A549 (cell line): Measurements from ENCODE around the gene SLC41A1. TPM values are rescaled to one million over a fixed set of nuclear protein-coding genes. Genes with fewer than 3 reads are reported as not detected.
A peak's percentile ranks its signal among the peaks of the same experiment; 100 is the strongest.

Source experiments
- ATAC-seq, 2 experiments: fragments of 200-7000 bp in 1 of 2; fragments of >200 bp in 1 of 2; cut with Nextera tagmentation in 1 of 2; cut with Tn5 transposase in 1 of 2; 3 replicates each; pipeline versions ENCODE4 v1.8.0 to v1.9.1; 2018 to 2020; ENCODE audit warnings: mild to moderate bottlenecking in 1 of 2, moderate library complexity in 1 of 2
- CTCF ChIA-PET: fragments of 300-600 bp; sonication (Branson Sonifier 250); formaldehyde crosslinking; extraction: SDS; loops from one replicate; lab custom pipeline; 2021; ENCODE audit warnings: antibody characterized with exemption, inconsistent platforms; lab: Yijun Ruan, JAX
- POLR2A ChIA-PET: fragments of 350-600 bp; formaldehyde crosslinking; extraction: SDS; loops from one replicate; lab custom pipeline; 2021; ENCODE audit warnings: antibody characterized with exemption, inconsistent platforms; lab: Yijun Ruan, JAX
- DNase-seq, 2 experiments: peaks; one replicate each; pipeline versions ENCODE4 v3.0.0 to v3.0.0-alpha.2; 2011 to 2016; ENCODE audit warnings: low read depth in 1 of 2, low spot score in 1 of 2
- FAIRE-seq: peaks from 2 replicates; lab custom pipeline; 2011; peaks lifted over from hg19 to GRCh38; lab: Jason Lieb, UNC
- H3K27ac ChIP-seq, 2 experiments: fragments of >200 bp; sonication (Bioruptor Twin); formaldehyde crosslinking; 3 replicates each; pipeline ENCODE4 v1.5.1; 2016 to 2017
- H3K4me1 ChIP-seq: fragments of >200 bp; sonication (Bioruptor Twin); formaldehyde crosslinking; 3 replicates; pipeline ENCODE4 v1.6.1; 2016
- H3K4me2 ChIP-seq: fragments of >200 bp; sonication (Bioruptor Twin); formaldehyde crosslinking; 3 replicates; pipeline ENCODE4 v1.6.1; 2016
- H3K4me3 ChIP-seq: fragments of >200 bp; sonication (Bioruptor Twin); formaldehyde crosslinking; 3 replicates; pipeline ENCODE4 v1.5.1; 2016
- H3K9me3 ChIP-seq: fragments of >200 bp; sonication (Bioruptor Twin); formaldehyde crosslinking; 3 replicates; pipeline ENCODE4 v1.6.1; 2016
- ATOH8 ChIP-seq: fragments of 250-450 bp; sonication (Bioruptor Pico); IDR thresholded peaks from 2 replicates; pipeline ENCODE4 v1.5.0; 2020; ENCODE audit warnings: low read depth, mild to moderate bottlenecking, moderate library complexity
- CHD4 ChIP-seq: fragments of 200-600 bp; sonication (generic); IDR thresholded peaks from 2 replicates; pipeline ENCODE4 v1.6.1; 2016; ENCODE audit warnings: antibody characterized with exemption, mild to moderate bottlenecking, borderline replicate concordance
- CTCF ChIP-seq: fragments of >200 bp; sonication (Bioruptor Twin); formaldehyde crosslinking; IDR thresholded peaks from 3 replicates; pipeline ENCODE4 v1.5.1; 2016
- E2F6 ChIP-seq: IDR thresholded peaks from 2 replicates; pipeline ENCODE4 v1.6.1; 2012; ENCODE audit warnings: low read depth, borderline replicate concordance
- EHMT2 ChIP-seq: fragments of 200-600 bp; sonication (generic); IDR thresholded peaks from 2 replicates; pipeline ENCODE4 v1.6.1; 2016; ENCODE audit warnings: antibody characterized with exemption, low read depth, mild to moderate bottlenecking, moderate library complexity
- FOSB ChIP-seq: fragments of 250-450 bp; sonication (Bioruptor Pico); IDR thresholded peaks from 2 replicates; pipeline ENCODE4 v1.5.0; 2020; ENCODE audit warnings: mild to moderate bottlenecking, moderate library complexity
- HDAC2 ChIP-seq: fragments of 200-600 bp; sonication (generic); IDR thresholded peaks from 2 replicates; pipeline ENCODE4 v1.6.1; 2016
- HOXA7 ChIP-seq: fragments of 250-450 bp; sonication (Bioruptor Pico); IDR thresholded peaks from 2 replicates; pipeline ENCODE4 v1.5.0; 2020; ENCODE audit warnings: mild to moderate bottlenecking, moderate library complexity
- HOXB5 ChIP-seq: fragments of 250-450 bp; sonication (Bioruptor Pico); IDR thresholded peaks from 2 replicates; pipeline ENCODE4 v1.5.0; 2020; ENCODE audit warnings: mild to moderate bottlenecking, moderate library complexity
- JUN ChIP-seq, 2 experiments: fragments of >200 bp; sonication (Bioruptor Twin); formaldehyde crosslinking; IDR thresholded peaks; 2 replicates in 1 of 2; 3 replicates in 1 of 2; pipeline ENCODE4 v1.6.1; 2016 to 2017
- MAFK ChIP-seq: fragments of 450-650 bp; IDR thresholded peaks from 2 replicates; pipeline ENCODE4 v1.6.1; 2014; ENCODE audit not compliant: partially characterized antibody
- MYC ChIP-seq: IDR thresholded peaks from 2 replicates; pipeline ENCODE4 v1.6.1; 2012; ENCODE audit warnings: mild to moderate bottlenecking, inconsistent platforms, low read length, improper control_type of control experiment, borderline replicate concordance
- NFE2L2 ChIP-seq: fragments of 150-350 bp; conservative IDR thresholded peaks from 2 replicates; pipeline ENCODE4 v1.6.1; 2014; ENCODE audit warnings: low read length
- NPAS2 ChIP-seq: fragments of 250-450 bp; sonication (Bioruptor Pico); IDR thresholded peaks from 2 replicates; pipeline ENCODE4 v1.8.0; 2022; ENCODE audit warnings: mild to moderate bottlenecking, moderate library complexity, borderline replicate concordance
- PHF8 ChIP-seq: fragments of 200-600 bp; sonication (generic); IDR thresholded peaks from 2 replicates; pipeline ENCODE4 v1.6.1; 2016; ENCODE audit warnings: low read depth, mild to moderate bottlenecking, antibody characterized with exemption, moderate library complexity, borderline replicate concordance
- POLR2A ChIP-seq: IDR thresholded peaks from 2 replicates; pipeline ENCODE4 v1.6.1; 2012; ENCODE audit warnings: mild to moderate bottlenecking, low read length
- RAD21 ChIP-seq, 2 experiments: fragments of >200 bp in 1 of 2; sonication (Bioruptor Twin) in 1 of 2; formaldehyde crosslinking in 1 of 2; IDR thresholded peaks in 1 of 2; conservative IDR thresholded peaks in 1 of 2; 2 replicates in 1 of 2; 3 replicates in 1 of 2; pipeline ENCODE4 v1.6.1; 2012 to 2018; ENCODE audit warnings: inconsistent platforms in 1 of 2
- RARB ChIP-seq: fragments of 250-450 bp; sonication (Bioruptor Pico); IDR thresholded peaks from 2 replicates; pipeline ENCODE4 v1.8.0; 2021; ENCODE audit warnings: mild to moderate bottlenecking, moderate library complexity
- SREBF2 ChIP-seq: fragments of 450-650 bp; IDR thresholded peaks from 2 replicates; pipeline ENCODE4 v1.6.1; 2014; ENCODE audit warnings: mild to moderate bottlenecking, moderate library complexity
- ZC3H11A ChIP-seq: fragments of 450-650 bp; IDR thresholded peaks from 2 replicates; pipeline ENCODE4 v1.6.1; 2014; ENCODE audit warnings: antibody characterized with exemption, mild to moderate bottlenecking
- ZSCAN20 ChIP-seq: fragments of 250-450 bp; sonication (Bioruptor Pico); IDR thresholded peaks from 2 replicates; pipeline ENCODE4 v1.8.0; 2022; ENCODE audit warnings: mild to moderate bottlenecking, moderate library complexity
- WGBS: methylation state at CpG from one replicate; pipeline ENCODE4 v1.1.6; 2017; ENCODE audit errors: missing lambda C conversion rate; 5-methylcytosine and 5-hydroxymethylcytosine counted together
- polyA plus RNA-seq, 4 experiments: library from polyadenylated mRNA; depleted of rRNA in 3 of 4; stranded (reverse); fragments of >200 nt; fragmentation: RNase III in 1 of 4; extraction: RNeasy Plus Mini Kit Qiagen cat#74134 plus additional on column Dnase treatment in 1 of 4; gene quantifications; 2 replicates in 3 of 4; 3 replicates in 1 of 4; pipeline ENCODE4 v1.2.3, GENCODE V29; 2011 to 2017

The SLC41A1 gene
- polyA plus RNA-seq, 2 of the 4 experiments (the other 2 are of a cell fraction): 25.6 to 26.0 TPM

GRCh38 chr1:205811660-205812059 lies 1.3 kb downstream of the SLC41A1 start:
- ATAC-seq: no peak
- Histone ChIP-seq H3K4me2 (peak overlapping the region; percentile 93), H3K27ac (peak overlapping the region in 1 of 2 experiments; percentile 98; a peak in 1 of 6 replicates), H3K4me1 (peaks cover 19% of the 10 kb centered on the region), H3K4me3 (no peak overlapping the region), H3K9me3 (no peaks in the 10 kb centered on the region)
- DNase-seq: no peak
- ChIA-PET CTCF (interaction anchor here (1.9 to 11.5 kb wide), 4 partner anchors 17 to 166 kb away, joined by 10 to 120 read pairs (median 17); no protein-coding TSS in a partner anchor), POLR2A (no interaction called here)
- FAIRE-seq: no peak
- 78% methylated on average over 5 of the region's 5 CpGs for WGBS
- TF ChIP-seq NPAS2 (CRISPR knock-in tag) (no peak), NFE2L2 (no peak), HDAC2 (no peak), ZC3H11A (no peak), FOSB (CRISPR knock-in tag) (no peak), HOXA7 (CRISPR knock-in tag) (no peak), E2F6 (no peak), HOXB5 (CRISPR knock-in tag) (no peak), RAD21 (conservative IDR thresholded peaks at IDR 0.05 in 1 of 2, IDR thresholded peaks at IDR 0.05 in 1 of 2) (no peak), JUN (IDR thresholded peaks at IDR 0.05) (no peak), ZSCAN20 (CRISPR knock-in tag) (no peak), EHMT2 (no peak)

GRCh38 chr1:205810448-205811157 lies 2.4 kb downstream of the SLC41A1 start:
- Histone ChIP-seq H3K4me2 (no peak overlapping the region), H3K4me3 (no peak overlapping the region)
- DNase-seq: peak; percentile 17 to 49
- TF ChIP-seq POLR2A (no peak), CTCF (0 out of 3 replicates have a peak, but pooled peaks have one; percentile 7), CHD4 (no peak), MYC (no peak), ZSCAN20 (CRISPR knock-in tag) (no peak)
- TF ChIP-seq, all 56 proteins: peak for 1
- ChIA-PET POLR2A (no interaction called here), CTCF (interaction anchor here (0.9 to 11.5 kb wide), 8 partner anchors 9 to 179 kb away, joined by 3 to 120 read pairs (median 6); no protein-coding TSS in a partner anchor)
- Histone ChIP-seq H3K4me1 (peaks cover 19% of the 10 kb centered on the region), H3K27ac (no peak overlapping the region), H3K9me3 (no peaks in the 10 kb centered on the region)
- ATAC-seq (peak in 1 of 2 experiments; percentile 19; a peak in 1 of 6 replicates), FAIRE-seq (no peak)
- WGBS: 96% methylated on average over 12 of the region's 12 CpGs

- Histone ChIP-seq H3K4me1 (peaks cover 19% of the 10 kb centered on the region), H3K4me2 (no peak overlapping the region), H3K27ac (no peak overlapping the region), H3K9me3 (no peaks in the 10 kb centered on the region), H3K4me3 (no peak overlapping the region)
- POLR2A ChIA-PET: no interaction called here
- no peak for TF ChIP-seq RARB (CRISPR knock-in tag)
- TF ChIP-seq MAFK: peak; percentile 73
- no peak for TF ChIP-seq ATOH8 (CRISPR knock-in tag)
- no peak for TF ChIP-seq ZC3H11A
- TF ChIP-seq PHF8: no peak
- no peak for TF ChIP-seq SREBF2
- no peak for DNase-seq
- 85% methylated on average over 14 of the region's 14 CpGs for WGBS
- ATAC-seq: no peak
- no peak for FAIRE-seq
- CTCF ChIA-PET: interaction anchor here (0.9 to 11.5 kb wide), 7 partner anchors 8 to 180 kb away, joined by 3 to 120 read pairs (median 4); no protein-coding TSS in a partner anchor
These were observed 3.1 kb downstream of the SLC41A1 start for GRCh38 chr1:205809942-205810345.
